Activated naive CD8-positive, alpha-beta T cell treated with anti-CD3 and anti-CD28 coated beads, Interleukin-2, amount 10 ng/mL, durations not matched to agents 7 days and 5 days (primary cell): ENCODE results near the gene MEF2D. TPM values are rescaled to one million over a fixed set of nuclear protein-coding genes. Genes with fewer than 3 reads are reported as not detected.

Experiments
- ATAC-seq: fragments of 150-1000 bp; cut with Tn5 transposase; one replicate; pipeline ENCODE4 v1.10.0; 2021; ENCODE audit warnings: low read depth, moderate library complexity
- POLR2A ChIA-PET: fragments of 350-600 bp; sonication (Branson Sonifier 250); formaldehyde crosslinking; loops from one replicate; lab custom pipeline; 2021; ENCODE audit warnings: antibody characterized with exemption; lab: Charles Lee
- DNase-seq: peaks from one replicate; pipeline ENCODE4 v3.0.0; 2021
- H3K27ac Mint-ChIP-seq: one replicate; pipeline ENCODE4 v1.8.0; 2022; ENCODE audit warnings: mild to moderate bottlenecking, mixed read lengths
- H3K27me3 Mint-ChIP-seq: one replicate; pipeline ENCODE4 v1.8.0; 2022; ENCODE audit warnings: mild to moderate bottlenecking, moderate library complexity, mixed read lengths
- H3K36me3 Mint-ChIP-seq: one replicate; pipeline ENCODE4 v1.8.0; 2021; ENCODE audit warnings: mild to moderate bottlenecking, mixed read lengths
- H3K4me1 Mint-ChIP-seq: one replicate; pipeline ENCODE4 v1.8.0; 2021; ENCODE audit warnings: mixed read lengths
- H3K4me3 Mint-ChIP-seq: one replicate; pipeline ENCODE4 v1.8.0; 2022; ENCODE audit warnings: mild to moderate bottlenecking, moderate library complexity, mixed read lengths
- H3K9me3 Mint-ChIP-seq: one replicate; pipeline ENCODE4 v1.8.0; 2021; ENCODE audit warnings: mixed read lengths
- total RNA-seq, 2 experiments: library from RNA; stranded (reverse); gene quantifications; one replicate each; pipeline ENCODE4 v1.2.3, GENCODE V29; 2021

The MEF2D gene
- total RNA-seq, 2 experiments from 2014 or later: 52.4 to 54.4 TPM

DNA sequence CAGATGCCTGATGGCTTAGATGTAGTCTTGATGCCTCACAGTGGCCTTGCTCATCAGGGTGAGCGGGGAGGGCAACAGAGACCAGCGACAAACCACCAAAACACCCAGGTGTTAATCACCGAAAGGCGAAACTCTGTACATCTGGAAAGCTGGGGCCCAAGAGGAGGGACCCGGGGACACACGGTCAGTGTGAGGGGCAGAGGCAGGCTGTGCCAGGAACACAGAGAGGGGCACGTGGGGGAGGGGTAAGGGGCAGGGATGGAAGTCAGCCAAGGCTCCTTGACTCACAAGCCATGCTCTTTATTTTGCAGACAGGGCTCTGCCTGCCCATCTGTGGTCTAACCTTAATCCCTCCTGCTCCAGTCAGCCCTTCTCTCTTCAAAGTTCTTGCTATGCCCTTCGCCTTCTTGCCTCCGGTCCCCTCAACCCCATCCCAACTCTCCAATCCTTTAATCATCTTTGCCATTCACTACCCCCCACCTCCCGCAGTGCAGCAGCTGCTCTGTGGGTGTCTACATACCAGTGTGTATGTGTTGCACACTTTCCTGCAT, 4.3 kb downstream of the MEF2D start:
- ATAC-seq (no peak), DNase-seq (no peak)
- Mint-ChIP-seq H3K4me1 (peaks cover 62% of the 10 kb centered on the region), H3K36me3 (peaks cover 17% of the 10 kb centered on the region), H3K9me3 (no peaks in the 10 kb centered on the region), H3K27me3 (no peaks in the 10 kb centered on the region), H3K27ac (peak overlapping the region; percentile 44), H3K4me3 (peak overlapping the region; percentile 31)
- POLR2A ChIA-PET: interaction anchor here (0.7 to 3.2 kb wide), 3 partner anchors 12 to 95 kb away, joined by 3 to 12 read pairs (median 3); partner anchors contain the start of gene NAXE

DNA sequence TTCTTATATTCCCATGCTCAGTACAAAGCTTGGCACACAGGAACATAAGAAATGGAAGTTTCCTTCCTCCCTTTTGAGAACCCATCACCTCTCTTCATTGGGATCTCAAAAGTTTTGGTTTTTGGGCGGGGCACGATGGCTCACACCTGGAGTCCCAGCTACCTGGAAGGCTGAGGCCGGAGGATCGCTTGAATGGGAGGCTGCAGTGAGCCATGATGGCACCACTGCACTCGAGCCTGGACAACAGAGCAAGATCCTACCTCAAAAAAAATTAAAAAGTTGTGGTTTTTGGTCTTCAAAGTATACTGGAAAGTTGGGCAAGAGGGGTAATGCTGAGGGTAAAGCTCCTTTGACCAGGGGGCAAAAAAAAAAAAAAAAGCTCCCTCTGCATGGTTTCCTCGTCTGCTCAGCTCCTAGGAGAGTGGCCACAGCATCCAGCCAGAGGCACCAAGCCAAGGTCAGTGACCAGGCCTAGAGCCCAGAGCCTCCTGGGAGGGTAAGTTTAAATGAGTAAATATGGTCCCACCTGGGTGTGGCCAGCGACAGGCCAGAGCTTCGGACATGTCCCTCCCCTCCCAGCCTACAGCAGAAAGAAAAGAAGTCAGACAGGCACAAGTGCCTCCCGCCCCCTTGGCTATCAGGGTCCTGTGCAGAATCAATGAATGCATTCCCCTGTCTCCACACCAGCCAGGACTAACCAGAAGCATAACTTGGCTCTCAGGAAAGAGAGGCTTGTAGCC, 5.0 kb downstream of the MEF2D start:
- DNase-seq (no peak), ATAC-seq (no peak)
- peak overlapping the region; percentile 33 for H3K27ac Mint-ChIP-seq
- H3K36me3 Mint-ChIP-seq: peaks cover 18% of the 10 kb centered on the region
- no peaks in the 10 kb centered on the region for H3K27me3 Mint-ChIP-seq
- no peak overlapping the region for H3K4me3 Mint-ChIP-seq
- POLR2A ChIA-PET: interaction anchor here (1.3 kb wide), 1 partner anchor 96 kb away, joined by 3 read pairs; the partner anchor contains the start of gene NAXE
- peaks cover 70% of the 10 kb centered on the region for H3K4me1 Mint-ChIP-seq
- H3K9me3 Mint-ChIP-seq: no peaks in the 10 kb centered on the region

DNA sequence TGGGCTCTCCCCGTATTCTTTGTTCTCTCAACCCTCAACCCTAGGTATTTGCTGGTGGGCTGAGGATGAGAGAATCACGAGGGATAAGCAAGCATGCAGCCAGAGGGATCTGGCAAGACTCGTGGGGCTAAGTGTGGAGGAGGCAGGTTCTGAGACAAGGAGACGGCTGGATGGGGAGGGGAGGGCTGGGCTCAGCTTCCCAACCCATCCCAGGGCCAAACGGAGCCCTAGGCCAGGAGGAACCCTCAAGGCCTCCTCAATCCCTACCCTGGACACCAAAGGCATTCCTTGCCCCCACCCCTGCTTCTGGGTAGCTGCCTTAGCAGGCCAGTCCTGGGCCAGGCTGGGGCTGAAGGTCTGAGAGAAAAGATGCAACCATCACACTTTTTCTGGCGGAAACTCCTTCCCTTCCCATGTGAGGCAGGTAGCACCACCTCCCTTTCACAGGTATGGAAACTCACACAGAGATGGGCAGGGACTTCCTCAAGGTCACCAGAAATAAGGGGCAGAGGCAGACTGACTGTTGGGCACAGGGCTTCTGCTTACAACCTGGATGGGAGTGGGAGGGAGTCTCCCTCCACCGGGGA, 6.2 kb downstream of the MEF2D start:
- POLR2A ChIA-PET: no interaction called here
- no peaks in the 10 kb centered on the region for H3K27me3 Mint-ChIP-seq
- peaks cover 18% of the 10 kb centered on the region for H3K36me3 Mint-ChIP-seq
- H3K4me1 Mint-ChIP-seq: peaks cover 79% of the 10 kb centered on the region
- no peak overlapping the region for H3K27ac Mint-ChIP-seq
- DNase-seq (no peak), ATAC-seq (no peak)
- H3K9me3 Mint-ChIP-seq: no peaks in the 10 kb centered on the region
- no peak overlapping the region for H3K4me3 Mint-ChIP-seq

DNA sequence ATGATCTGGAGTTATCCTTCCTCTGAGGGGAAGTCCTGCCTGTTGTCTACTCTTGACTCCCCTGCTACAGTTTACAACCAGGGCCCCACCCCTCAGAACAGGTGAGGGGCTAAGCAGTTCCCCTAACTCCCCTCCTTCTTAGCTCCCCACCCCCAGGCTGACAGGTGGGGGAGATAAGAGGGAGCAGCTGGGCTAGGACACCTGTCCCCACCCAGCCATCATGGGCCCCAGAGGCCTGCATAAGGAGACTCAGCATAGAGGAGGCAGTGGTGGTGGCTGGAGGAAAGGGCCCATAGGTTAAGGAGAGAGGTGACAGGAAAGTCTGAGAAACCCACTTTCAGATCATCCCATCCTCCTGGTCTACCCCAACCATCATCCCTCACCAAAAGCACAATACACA, 6.8 kb downstream of the MEF2D start:
- H3K36me3 Mint-ChIP-seq: peaks cover 18% of the 10 kb centered on the region
- ATAC-seq: no peak
- no peaks in the 10 kb centered on the region for H3K27me3 Mint-ChIP-seq
- POLR2A ChIA-PET: no interaction called here
- no peak overlapping the region for H3K4me3 Mint-ChIP-seq
- DNase-seq: no peak
- no peaks in the 10 kb centered on the region for H3K9me3 Mint-ChIP-seq
- H3K27ac Mint-ChIP-seq: peak overlapping the region; percentile 50
- H3K4me1 Mint-ChIP-seq: peaks cover 83% of the 10 kb centered on the region

DNA sequence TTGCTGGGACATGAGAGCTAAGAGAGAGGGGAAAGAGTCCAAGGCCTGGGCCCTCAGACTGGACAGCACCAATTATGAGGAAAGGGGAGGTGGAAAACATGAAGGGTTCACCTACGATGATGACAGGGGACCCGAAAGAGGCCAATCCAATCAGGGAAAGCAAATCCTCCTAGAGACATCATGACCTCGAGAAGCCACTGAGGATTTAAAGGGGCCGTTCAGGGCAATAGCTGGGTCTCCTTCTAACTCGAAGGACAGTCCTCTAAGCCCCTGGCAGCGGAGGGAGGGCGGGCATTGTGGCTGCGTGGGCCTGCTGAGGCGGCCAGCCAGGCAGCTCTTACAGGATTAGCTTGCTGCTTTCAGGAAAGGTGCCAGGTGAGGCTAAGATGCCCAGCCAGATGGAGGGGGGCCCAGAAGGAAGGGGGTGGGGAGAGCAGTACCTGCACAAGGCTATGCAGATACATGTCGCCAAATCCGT, 7.4 kb downstream of the MEF2D start:
- Mint-ChIP-seq H3K27ac (peak overlapping the region; percentile 66), H3K36me3 (peaks cover 18% of the 10 kb centered on the region), H3K4me3 (peak overlapping the region; percentile 28), H3K9me3 (no peaks in the 10 kb centered on the region), H3K27me3 (no peaks in the 10 kb centered on the region), H3K4me1 (peaks cover 85% of the 10 kb centered on the region)
- POLR2A ChIA-PET: interaction anchor here (5.8 kb wide), 1 partner anchor 7 kb away, joined by 81 read pairs; the partner anchor contains the start of gene MEF2D
- no peak for DNase-seq
- no peak for ATAC-seq

DNA sequence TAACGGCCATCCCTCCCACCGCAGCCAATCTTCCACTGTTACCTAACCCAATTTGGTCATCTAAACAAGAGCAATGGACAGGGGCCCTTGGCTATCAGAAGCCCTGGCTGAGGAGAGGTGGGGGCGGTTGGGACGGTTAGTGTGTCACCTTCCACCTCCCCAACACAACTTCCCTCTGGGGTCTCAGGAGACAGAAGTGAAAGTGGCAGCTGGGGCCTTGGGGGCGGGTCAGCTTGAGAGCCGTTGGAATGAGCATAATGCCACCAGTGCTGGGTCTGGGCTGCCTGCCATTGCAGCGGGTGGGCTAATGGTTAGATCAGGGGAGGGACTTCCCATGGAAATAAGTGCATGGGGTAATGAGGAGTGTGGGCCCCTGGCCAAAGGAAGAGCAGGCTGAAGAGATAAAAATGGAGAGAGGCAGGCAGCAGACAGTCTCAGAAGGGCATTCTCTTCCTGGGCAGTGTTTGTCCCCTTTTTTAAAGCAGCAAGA, 7.9 kb downstream of the MEF2D start:
- H3K27ac Mint-ChIP-seq: peak overlapping the region; percentile 66
- H3K9me3 Mint-ChIP-seq: no peaks in the 10 kb centered on the region
- peak overlapping the region; percentile 28 for H3K4me3 Mint-ChIP-seq
- DNase-seq (no peak), ATAC-seq (no peak)
- peaks cover 86% of the 10 kb centered on the region for H3K4me1 Mint-ChIP-seq
- H3K27me3 Mint-ChIP-seq: no peaks in the 10 kb centered on the region
- POLR2A ChIA-PET: interaction anchor here (2.1 to 5.8 kb wide), 2 partner anchors 7 to 12 kb away, joined by 6 to 81 read pairs; partner anchors contain the start of gene MEF2D
- H3K36me3 Mint-ChIP-seq: peaks cover 18% of the 10 kb centered on the region

DNA sequence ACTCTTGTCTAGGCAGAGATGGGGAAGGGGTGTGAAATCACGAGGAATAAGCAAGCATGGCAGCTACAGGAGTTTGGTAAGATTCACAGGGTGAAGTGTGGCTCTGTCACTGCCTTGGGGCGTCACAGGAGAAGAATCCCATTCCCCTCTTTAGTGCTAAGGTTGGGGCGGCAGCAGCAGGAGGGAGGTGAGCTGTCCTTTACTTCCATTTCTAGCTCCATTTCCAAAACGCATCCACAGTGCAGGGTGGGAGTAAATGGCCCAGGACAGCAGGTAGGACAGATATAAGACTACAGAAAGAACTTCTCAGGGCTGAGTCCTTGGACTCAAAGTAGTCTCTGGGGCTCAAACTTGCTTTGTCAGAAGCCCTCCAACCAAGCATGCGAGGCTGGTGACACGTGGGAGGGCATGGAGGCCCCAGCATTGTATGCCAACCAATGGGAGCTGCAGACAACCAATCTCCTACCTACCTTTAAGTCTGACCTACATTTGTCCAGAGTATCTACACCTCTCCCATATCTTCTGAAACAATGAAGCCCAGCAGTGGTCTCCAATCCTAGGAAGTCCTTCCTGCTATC, 8.5 kb downstream of the MEF2D start:
- ATAC-seq (no peak), DNase-seq (no peak)
- Mint-ChIP-seq H3K9me3 (no peaks in the 10 kb centered on the region), H3K4me1 (peaks cover 84% of the 10 kb centered on the region), H3K36me3 (peaks cover 18% of the 10 kb centered on the region), H3K4me3 (no peak overlapping the region), H3K27me3 (no peaks in the 10 kb centered on the region), H3K27ac (peak overlapping the region; percentile 66)
- POLR2A ChIA-PET: interaction anchor here (2.1 to 5.8 kb wide), 2 partner anchors 8 to 11 kb away, joined by 6 to 81 read pairs; partner anchors contain the start of gene MEF2D

DNA sequence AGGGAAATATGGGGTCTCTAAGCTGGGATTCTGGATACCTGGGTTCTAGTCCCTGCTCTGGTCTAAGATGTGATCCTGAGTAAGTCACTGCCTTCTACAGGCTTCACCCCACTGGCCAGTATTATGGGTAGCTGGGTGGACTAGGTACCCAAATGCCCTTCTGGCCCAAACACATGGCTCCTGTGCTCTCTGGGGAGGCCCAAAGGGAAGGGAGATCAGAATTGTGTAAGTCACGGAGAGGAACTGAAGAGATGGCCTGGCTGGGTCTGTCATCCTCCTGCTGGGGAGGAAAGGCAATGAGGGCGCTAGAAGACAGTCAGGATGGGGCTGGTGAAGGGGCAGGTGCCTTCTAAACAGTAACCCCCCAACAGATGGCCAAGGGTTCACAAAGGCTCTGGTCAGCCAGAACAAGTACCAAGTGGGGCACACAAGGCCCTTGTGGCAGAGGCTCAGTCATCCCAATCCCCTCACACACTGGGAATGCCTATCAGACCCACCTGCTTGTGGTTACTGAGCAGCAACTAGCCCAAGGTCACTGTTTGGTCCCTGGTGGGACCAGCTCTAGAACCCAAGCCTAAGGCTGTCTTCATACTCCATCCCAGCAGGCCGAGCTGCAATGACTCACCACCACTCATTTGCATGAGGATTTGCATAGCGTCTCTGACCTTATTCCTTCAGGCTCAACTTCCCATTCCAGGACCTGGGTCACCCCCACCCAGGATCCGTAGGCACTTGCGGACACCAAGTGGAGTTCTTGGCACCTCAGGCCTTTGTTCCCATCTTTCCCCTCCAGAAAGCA, 9.2 kb downstream of the MEF2D start:
- no peaks in the 10 kb centered on the region for H3K27me3 Mint-ChIP-seq
- POLR2A ChIA-PET: interaction anchor here (1.4 to 5.8 kb wide), 4 partner anchors 9 to 34 kb away, joined by 4 to 81 read pairs (median 6); partner anchors contain the start of gene MEF2D
- no peaks in the 10 kb centered on the region for H3K9me3 Mint-ChIP-seq
- H3K4me1 Mint-ChIP-seq: peaks cover 81% of the 10 kb centered on the region
- H3K27ac Mint-ChIP-seq: peak overlapping the region; percentile 92
- no peak overlapping the region for H3K4me3 Mint-ChIP-seq
- no peak for ATAC-seq
- H3K36me3 Mint-ChIP-seq: peaks cover 18% of the 10 kb centered on the region
- DNase-seq: no peak

DNA sequence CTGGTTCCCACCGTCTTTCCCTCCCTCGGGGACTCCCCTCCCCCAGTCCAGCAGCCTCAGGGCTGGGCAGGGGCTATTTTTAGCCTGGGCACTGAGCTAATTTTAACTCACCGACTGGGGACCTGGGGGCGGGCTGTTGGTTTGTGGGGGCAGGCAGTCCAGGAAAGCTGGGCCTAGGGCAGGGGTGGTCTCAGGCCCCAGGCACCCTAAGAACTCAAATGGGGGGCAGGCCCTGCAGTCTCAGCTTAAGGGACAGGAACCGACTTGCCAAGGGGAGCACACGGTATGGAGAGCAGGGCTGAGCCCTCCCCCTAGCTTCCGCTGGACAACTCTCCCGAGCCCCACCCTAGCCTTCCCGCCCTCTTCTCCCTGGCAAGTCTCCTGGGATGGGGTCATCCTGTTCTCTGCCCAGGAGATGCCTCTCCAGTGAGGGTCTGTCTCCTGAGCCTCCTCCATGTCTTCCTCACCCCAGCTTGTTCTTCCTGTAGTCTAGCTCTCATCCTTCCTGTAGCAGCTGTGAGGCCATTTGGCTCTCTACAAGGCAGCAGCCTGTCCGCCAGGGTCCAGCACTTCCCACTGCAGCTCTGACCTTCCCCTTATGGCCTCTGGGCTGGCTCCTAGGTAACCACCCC, 10.1 kb downstream of the MEF2D start:
- Mint-ChIP-seq H3K27me3 (no peaks in the 10 kb centered on the region), H3K9me3 (no peaks in the 10 kb centered on the region), H3K27ac (peak overlapping the region; percentile 92), H3K36me3 (peaks cover 14% of the 10 kb centered on the region), H3K4me3 (peak overlapping the region; percentile 83), H3K4me1 (peaks cover 75% of the 10 kb centered on the region)
- no peak for ATAC-seq
- no peak for DNase-seq
- POLR2A ChIA-PET: interaction anchor here (1.4 to 5.8 kb wide), 4 partner anchors 9 to 33 kb away, joined by 4 to 81 read pairs (median 6); partner anchors contain the start of gene MEF2D

DNA sequence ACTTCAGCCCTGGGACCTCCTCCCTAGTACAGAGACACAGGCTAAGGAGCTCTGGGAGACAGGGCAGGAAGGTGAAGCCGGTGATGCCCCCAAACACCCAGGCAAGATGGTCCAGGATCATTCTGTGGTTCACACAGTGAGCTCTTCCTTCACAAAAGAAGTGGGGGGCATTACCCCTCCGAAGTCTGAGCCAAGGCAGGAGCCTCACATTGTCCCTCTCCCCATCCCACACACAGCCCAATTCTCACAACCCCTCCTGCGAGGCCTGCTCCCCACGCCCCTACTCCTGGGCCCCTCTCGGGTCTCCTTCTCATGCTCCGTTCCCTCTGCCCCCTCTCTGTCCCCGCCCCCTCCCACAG, 10.7 kb downstream of the MEF2D start:
- no peaks in the 10 kb centered on the region for H3K27me3 Mint-ChIP-seq
- H3K9me3 Mint-ChIP-seq: no peaks in the 10 kb centered on the region
- ATAC-seq (no peak), DNase-seq (no peak)
- H3K4me1 Mint-ChIP-seq: peaks cover 73% of the 10 kb centered on the region
- peak overlapping the region; percentile 92 for H3K27ac Mint-ChIP-seq
- peak overlapping the region; percentile 83 for H3K4me3 Mint-ChIP-seq
- peaks cover 10% of the 10 kb centered on the region for H3K36me3 Mint-ChIP-seq
- POLR2A ChIA-PET: interaction anchor here (1.4 to 5.8 kb wide), 4 partner anchors 9 to 33 kb away, joined by 4 to 81 read pairs (median 8); partner anchors contain the start of gene MEF2D

DNA sequence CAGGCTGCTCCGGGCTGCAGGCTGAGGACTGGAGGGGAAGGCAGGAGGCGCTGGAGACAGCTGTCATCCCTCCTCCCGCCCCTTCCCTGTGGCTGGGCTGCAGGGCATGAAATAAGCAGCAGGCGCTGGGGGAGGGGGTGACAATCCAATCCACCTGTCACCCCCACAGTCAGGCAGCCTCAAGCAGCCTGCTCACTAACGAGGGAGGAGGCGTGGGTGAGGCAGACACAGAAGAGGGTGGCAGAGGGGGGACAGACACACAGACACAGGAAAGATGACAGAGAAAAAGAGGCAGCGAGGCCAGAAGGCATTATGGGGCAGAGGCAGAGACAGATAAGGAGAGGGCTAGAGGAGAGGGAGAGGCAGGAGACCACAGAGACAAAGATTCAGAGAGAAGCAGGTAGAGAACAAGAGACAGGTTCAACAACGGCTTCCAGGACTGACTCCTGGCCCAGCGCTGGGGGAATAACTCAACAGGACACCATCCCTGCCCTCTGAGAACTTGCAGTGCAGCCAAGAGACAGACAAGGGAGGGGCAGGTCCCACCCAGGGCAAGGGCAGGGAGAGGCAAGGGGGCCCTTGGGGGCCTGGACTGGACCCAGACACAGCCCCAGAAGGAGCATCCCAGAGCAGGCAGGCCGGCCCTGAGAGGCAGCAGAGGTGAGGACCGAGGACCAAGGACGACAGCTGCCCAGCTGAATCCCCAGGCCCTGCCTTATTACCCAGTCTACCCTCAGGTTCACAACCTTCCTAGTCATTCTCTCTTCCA, 11.2 kb downstream of the MEF2D start:
- Mint-ChIP-seq H3K4me1 (peaks cover 74% of the 10 kb centered on the region), H3K27me3 (no peaks in the 10 kb centered on the region), H3K9me3 (no peaks in the 10 kb centered on the region), H3K36me3 (peaks cover 9% of the 10 kb centered on the region), H3K4me3 (peak overlapping the region; percentile 83), H3K27ac (peak overlapping the region; percentile 92)
- peak; percentile 57 for DNase-seq
- POLR2A ChIA-PET: interaction anchor here (1.1 to 5.8 kb wide), 7 partner anchors 9 to 101 kb away, joined by 4 to 81 read pairs (median 6); partner anchors contain the start of gene MEF2D
- ATAC-seq: peak; percentile 53
